H1 (cell line): ENCODE results near the gene CHST13. TPM values are rescaled to one million over a fixed set of nuclear protein-coding genes. Genes with fewer than 3 reads are reported as not detected.

Experiments used
- CTCF ChIA-PET: fragments of 300-600 bp; sonication (Branson Sonifier 250); formaldehyde crosslinking; loops from one replicate; lab custom pipeline; 2021; ENCODE audit not compliant: partially characterized antibody; lab: Charles Lee
- POLR2A ChIA-PET: fragments of 300-600 bp; sonication (Branson Sonifier 250); formaldehyde crosslinking; loops from one replicate; lab custom pipeline; 2021; ENCODE audit warnings: inconsistent platforms; ENCODE audit not compliant: partially characterized antibody; lab: Charles Lee
- DNase-seq, 2 experiments: peaks; one replicate each; pipeline versions ENCODE4 v3.0.0 to v3.0.0-alpha.2; 2010 to 2022; ENCODE audit warnings: low spot score in 2 of 2, low read depth in 1 of 2, mixed read lengths in 1 of 2
- FAIRE-seq: peaks from 2 replicates; lab custom pipeline; 2011; peaks lifted over from hg19 to GRCh38; lab: Jason Lieb, UNC
- H2AFZ ChIP-seq: 2 replicates; pipeline ENCODE4 v1.8.1; 2012; ENCODE audit warnings: low read length, inconsistent platforms
- H2AK5ac ChIP-seq: 2 replicates; pipeline ENCODE4 v1.6.1; 2013; ENCODE audit warnings: low read depth, low read length
- H2BK120ac ChIP-seq: replicated peaks from 2 replicates; pipeline ENCODE3; 2013; ENCODE audit warnings: low read depth, low read length, inconsistent platforms
- H2BK12ac ChIP-seq: 2 replicates; pipeline ENCODE4 v1.6.1; 2013; ENCODE audit warnings: low read depth, low read length
- H2BK15ac ChIP-seq: 2 replicates; pipeline ENCODE4 v1.6.1; 2013; ENCODE audit warnings: low read length
- H2BK20ac ChIP-seq: 2 replicates; pipeline ENCODE4 v1.6.1; 2013; ENCODE audit warnings: low read length
- H2BK5ac ChIP-seq: 2 replicates; pipeline ENCODE4 v1.6.1; 2013; ENCODE audit warnings: low read depth, low read length
- H3K14ac ChIP-seq: 2 replicates; pipeline ENCODE4 v1.6.1; 2013; ENCODE audit warnings: inconsistent platforms; ENCODE audit not compliant: insufficient read length
- H3K18ac ChIP-seq: 2 replicates; pipeline ENCODE4 v1.6.1; 2013; ENCODE audit warnings: low read length; ENCODE audit errors: extremely low read depth
- H3K23ac ChIP-seq: 2 replicates; pipeline ENCODE4 v1.6.1; 2013; ENCODE audit warnings: inconsistent platforms; ENCODE audit not compliant: insufficient read length
- H3K23me2 ChIP-seq: 2 replicates; pipeline ENCODE4 v1.6.1; 2013; ENCODE audit warnings: low read depth, low read length
- H3K27ac ChIP-seq: 2 replicates; pipeline ENCODE4 v1.6.1; 2011; ENCODE audit warnings: low read depth, low read length, inconsistent platforms
- H3K27me3 ChIP-seq, 4 experiments: replicated peaks in 1 of 4; 1 replicate in 1 of 4; 2 replicates in 3 of 4; pipeline versions ENCODE4 v1.6.1 to v1.8.1; 2011 to 2013; ENCODE audit warnings: low read length in 3 of 4, mild to moderate bottlenecking in 3 of 4, inconsistent platforms in 2 of 4, mixed read lengths in 2 of 4, moderate library complexity in 1 of 4; ENCODE audit not compliant: control insufficient read depth in 3 of 4, insufficient read depth in 3 of 4; ENCODE audit errors: extremely low read depth in 1 of 4
- H3K36me3 ChIP-seq, 4 experiments: 2 replicates each; pipeline versions ENCODE4 v1.6.1 to v1.8.1; 2011 to 2013; ENCODE audit warnings: mild to moderate bottlenecking in 4 of 4, low read length in 3 of 4, moderate library complexity in 2 of 4, control low read depth in 1 of 4, inconsistent platforms in 1 of 4; ENCODE audit not compliant: insufficient read depth in 4 of 4, control insufficient read depth in 2 of 4
- H3K4ac ChIP-seq: replicated peaks from 2 replicates; pipeline ENCODE3; 2013; ENCODE audit warnings: low read length, low read depth, mixed read lengths, inconsistent platforms; ENCODE audit not compliant: insufficient read length
- H3K4me1 ChIP-seq, 4 experiments: replicated peaks in 1 of 4; 1 replicate in 1 of 4; 2 replicates in 3 of 4; pipeline versions ENCODE4 v1.6.1 to v1.8.1; 2011 to 2013; ENCODE audit warnings: low read length in 3 of 4, inconsistent platforms in 2 of 4, mixed read lengths in 1 of 4; ENCODE audit not compliant: insufficient read depth in 4 of 4, control insufficient read depth in 3 of 4
- H3K4me2 ChIP-seq, 2 experiments: 2 replicates each; pipeline versions ENCODE4 v1.6.1 to v1.8.1; 2011 to 2013; ENCODE audit warnings: low read depth in 2 of 2, low read length in 2 of 2, control low read depth in 1 of 2, inconsistent platforms in 1 of 2, mild to moderate bottlenecking in 1 of 2; ENCODE audit not compliant: insufficient read depth in 1 of 2
- H3K4me3 ChIP-seq, 4 experiments: fragments of 200-600, 300-600 bp in 1 of 4; sonication (generic), shearing (Covaris generic), sonication (Bioruptor Twin) in 1 of 4; 2 replicates each; pipeline versions ENCODE4 v1.5.1 to v1.8.1; 2011 to 2016; ENCODE audit warnings: low read length in 4 of 4, low read depth in 3 of 4, control low read depth in 2 of 4, inconsistent platforms in 2 of 4, mild to moderate bottlenecking in 2 of 4, mixed read lengths in 1 of 4, moderate library complexity in 1 of 4; ENCODE audit not compliant: insufficient read depth in 2 of 4; ENCODE audit errors: extremely low read depth in 1 of 4
- H3K56ac ChIP-seq: replicated peaks from 2 replicates; pipeline ENCODE3; 2013; ENCODE audit warnings: low read depth, mild to moderate bottlenecking, mixed read lengths, low read length, inconsistent platforms; ENCODE audit not compliant: insufficient read length
- H3K79me1 ChIP-seq: 2 replicates; pipeline ENCODE4 v1.6.1; 2013; ENCODE audit warnings: low read depth, low read length, control low read depth
- H3K79me2 ChIP-seq, 2 experiments: 2 replicates each; pipeline versions ENCODE4 v1.6.1 to v1.8.1; 2012 to 2013; ENCODE audit warnings: low read length in 2 of 2, mild to moderate bottlenecking in 2 of 2, inconsistent platforms in 1 of 2; ENCODE audit not compliant: insufficient read depth in 2 of 2, control insufficient read depth in 1 of 2
- H3K9ac ChIP-seq, 4 experiments: replicated peaks in 1 of 4; 1 replicate in 1 of 4; 2 replicates in 3 of 4; pipeline versions ENCODE4 v1.6.1 to v1.8.1; 2011 to 2013; ENCODE audit warnings: low read depth in 3 of 4, low read length in 3 of 4, control low read depth in 2 of 4, mild to moderate bottlenecking in 2 of 4, moderate library complexity in 2 of 4, inconsistent platforms in 1 of 4; ENCODE audit errors: extremely low read depth in 1 of 4
- H3K9me3 ChIP-seq, 2 experiments: 2 replicates each; pipeline versions ENCODE4 v1.6.1 to v1.8.1; 2012 to 2013; ENCODE audit warnings: mild to moderate bottlenecking in 2 of 2, moderate library complexity in 2 of 2, control low read depth in 1 of 2, inconsistent platforms in 1 of 2, low read depth in 1 of 2, low read length in 1 of 2, mixed read lengths in 1 of 2; ENCODE audit not compliant: insufficient read depth in 2 of 2
- H4K20me1 ChIP-seq, 2 experiments: replicated peaks in 1 of 2; 2 replicates each; pipeline versions ENCODE3 to v1.8.1; 2011 to 2013; ENCODE audit warnings: inconsistent platforms in 2 of 2, low read length in 2 of 2, mild to moderate bottlenecking in 1 of 2; ENCODE audit not compliant: insufficient read depth in 2 of 2, control insufficient read depth in 1 of 2
- H4K5ac ChIP-seq: 2 replicates; pipeline ENCODE4 v1.6.1; 2013; ENCODE audit warnings: low read length, low read depth, mixed read lengths, inconsistent platforms; ENCODE audit not compliant: insufficient read length
- H4K8ac ChIP-seq: 2 replicates; pipeline ENCODE4 v1.8.0; 2013; ENCODE audit warnings: mild to moderate bottlenecking, moderate library complexity, low read length, inconsistent platforms; ENCODE audit not compliant: insufficient read depth; ENCODE audit errors: extremely low read depth
- H4K91ac ChIP-seq: replicated peaks from 2 replicates; pipeline ENCODE3; 2013; ENCODE audit warnings: low read length, mixed read lengths, inconsistent platforms; ENCODE audit not compliant: insufficient read length
- CREB1 ChIP-seq: IDR thresholded peaks from 2 replicates; pipeline ENCODE4 v1.6.1; 2012; ENCODE audit warnings: inconsistent platforms
- GABPA ChIP-seq: IDR thresholded peaks from 2 replicates; pipeline ENCODE4 v1.6.1; 2011; ENCODE audit warnings: mild to moderate bottlenecking, low read length, moderate library complexity, borderline replicate concordance; ENCODE audit not compliant: insufficient read depth
- TAF7 ChIP-seq: optimal IDR thresholded peaks from 2 replicates; pipeline ENCODE3; 2011; ENCODE audit warnings: low read depth, mild to moderate bottlenecking, inconsistent platforms, low read length, moderate library complexity, borderline replicate concordance
- WGBS, 2 experiments: shearing (Covaris generic) in 1 of 2; methylation state at CpG; one replicate each; pipeline versions ENCODE4 v1.1.6 to v1.1.7; 2013 to 2015; ENCODE audit warnings: low lambda C conversion rate in 2 of 2, mixed read lengths in 2 of 2, inconsistent platforms in 1 of 2, low coverage in 1 of 2, missing lambda C conversion rate in 1 of 2; ENCODE audit not compliant: insufficient replicate concordance in 2 of 2, insufficient coverage in 1 of 2, insufficient read length in 1 of 2; ENCODE audit errors: extremely low coverage in 1 of 2, missing lambda C conversion rate in 1 of 2; 5-methylcytosine and 5-hydroxymethylcytosine counted together
- polyA plus RNA-seq, 7 experiments: library from polyadenylated mRNA; depleted of rRNA in 3 of 7; stranded (reverse) in 5 of 7; unstranded in 2 of 7; fragments of >200 nt in 5 of 7; fragments of 200-250 nt in 2 of 7; gene quantifications; 1 replicate in 5 of 7; 2 replicates in 1 of 7; 4 replicates in 1 of 7; pipeline versions ENCODE4 v1.2.1 to v1.2.3, GENCODE V29; 2011 to 2013; ENCODE audit warnings: missing spikeins in 2 of 7, mixed read lengths in 2 of 7
- total RNA-seq: library from RNA; stranded (reverse); fragmentation: NEBNext Ultra II Directional; extraction: Animal tissue kit (Norgen Biotek cat#: 25700); gene quantifications from 2 replicates; pipeline ENCODE4 v1.2.1, GENCODE V29; 2021
- TF ChIP-seq, protein P1 (sequence below), 3 experiments: IDR thresholded peaks; 1 replicate in 2 of 3; 2 replicates in 1 of 3; pipeline versions ENCODE4 v1.5.1 to v1.6.1; 2011; ENCODE audit warnings: low read length in 3 of 3, mild to moderate bottlenecking in 3 of 3, inconsistent platforms in 2 of 3, low read depth in 1 of 3, moderate library complexity in 1 of 3; ENCODE audit not compliant: insufficient read depth in 1 of 3; ENCODE audit errors: control extremely low read depth in 1 of 3

Gene CHST13
- total and polyA plus RNA-seq, 2 of the 8 experiments (the other 6 are each of a cell fraction or from before 2014, with no cell fraction given) = 5.4 to 11.7 TPM

DNA sequence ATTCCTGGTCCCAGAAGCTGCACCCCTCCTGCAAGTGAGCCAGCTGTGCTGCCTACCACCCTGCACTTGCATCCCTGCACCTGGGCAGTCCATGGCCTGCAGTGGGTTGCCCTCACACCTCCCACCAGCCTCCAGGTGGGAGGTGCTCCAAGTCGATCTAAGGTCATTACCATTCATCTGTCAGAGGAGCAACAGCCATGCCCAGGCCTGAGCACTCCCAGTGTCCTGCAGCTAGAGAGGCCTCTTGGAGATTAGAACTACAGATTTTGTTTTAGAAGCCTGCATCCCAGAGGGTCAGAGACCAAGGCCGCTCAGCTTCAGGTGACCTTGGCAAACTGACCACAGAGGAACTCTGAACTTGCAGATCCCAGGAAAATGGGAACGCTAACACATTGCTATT lies 39.3 kb upstream of the CHST13 start:
- CTCF ChIA-PET = interaction anchor here (0.6 to 1.5 kb wide), 5 partner anchors 10 to 229 kb away, joined by 3 to 5 read pairs (median 3); no protein-coding TSS in a partner anchor

More for the DNA sequence above, 39.3 kb upstream of the CHST13 start:
- no peak for DNase-seq
- H3K79me2 ChIP-seq = no peaks in the 10 kb centered on the region
- no peaks in the 10 kb centered on the region for H3K79me1 ChIP-seq
- H3K4me1 ChIP-seq = peaks cover 0 to 22% (median 9%) of the 10 kb centered on the region in 4 experiments; a peak in 6 of 7 replicates
- peak overlapping the region; percentile 16; the same call in 1 of the 2 replicates for H4K8ac ChIP-seq
- H2BK5ac ChIP-seq = peak overlapping the region; percentile 62; the same call in 1 of the 2 replicates
- H3K27ac ChIP-seq = peak overlapping the region; percentile 38; the same call in 1 of the 2 replicates
- no peak overlapping the region; the same call in 1 of the 2 replicates for H2BK15ac ChIP-seq
- peak overlapping the region; percentile 98; the same call in 1 of the 2 replicates for H2BK12ac ChIP-seq
- POLR2A ChIA-PET = interaction anchor here (0.8 to 4.6 kb wide), 4 partner anchors 9 to 39 kb away, joined by 3 to 23 read pairs (median 4); partner anchors contain the start of genes CHST13 and ZXDC
- H3K27me3 ChIP-seq = 0 out of 7 replicates have a peak, but pooled peaks cover 0 to 2% (median 0%) of the 10 kb centered on the region in 4 experiments
- H3K9me3 ChIP-seq = no peaks in the 10 kb centered on the region
- H3K4me2 ChIP-seq = peak overlapping the region; percentile 36 to 38; a peak in 2 of 4 replicates
- H2AFZ ChIP-seq = 0 out of 2 replicates have a peak overlapping the region, but pooled peaks have one; percentile 28
- H3K23ac ChIP-seq = no peak overlapping the region
- no peak overlapping the region; the same call in 1 of the 2 replicates for H2AK5ac ChIP-seq
- WGBS, 2 experiments = 64% methylated on average over 3 of the region's 3 CpGs; no CpG with 5 or more reads in 1 of the 2 experiments
- TF ChIP-seq TAF7 (no peak), GABPA (no peak), CREB1 (no peak)
- TF ChIP-seq, protein P1, sequence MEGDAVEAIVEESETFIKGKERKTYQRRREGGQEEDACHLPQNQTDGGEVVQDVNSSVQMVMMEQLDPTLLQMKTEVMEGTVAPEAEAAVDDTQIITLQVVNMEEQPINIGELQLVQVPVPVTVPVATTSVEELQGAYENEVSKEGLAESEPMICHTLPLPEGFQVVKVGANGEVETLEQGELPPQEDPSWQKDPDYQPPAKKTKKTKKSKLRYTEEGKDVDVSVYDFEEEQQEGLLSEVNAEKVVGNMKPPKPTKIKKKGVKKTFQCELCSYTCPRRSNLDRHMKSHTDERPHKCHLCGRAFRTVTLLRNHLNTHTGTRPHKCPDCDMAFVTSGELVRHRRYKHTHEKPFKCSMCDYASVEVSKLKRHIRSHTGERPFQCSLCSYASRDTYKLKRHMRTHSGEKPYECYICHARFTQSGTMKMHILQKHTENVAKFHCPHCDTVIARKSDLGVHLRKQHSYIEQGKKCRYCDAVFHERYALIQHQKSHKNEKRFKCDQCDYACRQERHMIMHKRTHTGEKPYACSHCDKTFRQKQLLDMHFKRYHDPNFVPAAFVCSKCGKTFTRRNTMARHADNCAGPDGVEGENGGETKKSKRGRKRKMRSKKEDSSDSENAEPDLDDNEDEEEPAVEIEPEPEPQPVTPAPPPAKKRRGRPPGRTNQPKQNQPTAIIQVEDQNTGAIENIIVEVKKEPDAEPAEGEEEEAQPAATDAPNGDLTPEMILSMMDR (IDR thresholded peaks at IDR 0.05; ENCODE audit: control extremely low read depth in 1 of 3, insufficient read depth in 1 of 3, low read depth in 1 of 3, low read length in 3 of 3) = no peak
- peak overlapping the region; percentile 88 for H3K4ac ChIP-seq
- peak overlapping the region; percentile 92 for H2BK20ac ChIP-seq
- peak overlapping the region in 1 of 4 experiments; percentile 31; a peak in 1 of 8 replicates for H3K4me3 ChIP-seq
- H3K36me3 ChIP-seq = no peaks in the 10 kb centered on the region
- peak overlapping the region; percentile 88; the same call in 1 of the 2 replicates for H3K18ac ChIP-seq
- peak overlapping the region; percentile 19 for H2BK120ac ChIP-seq
- H4K20me1 ChIP-seq = no peaks in the 10 kb centered on the region
- H3K56ac ChIP-seq = peak overlapping the region; percentile 12
- H3K14ac ChIP-seq = no peak overlapping the region
- no peak overlapping the region for H3K9ac ChIP-seq
- no peaks in the 10 kb centered on the region for H3K23me2 ChIP-seq
- no peak for FAIRE-seq
- H4K91ac ChIP-seq = peak overlapping the region; percentile 86
- H4K5ac ChIP-seq = no peak overlapping the region
